H1 (cell line): ENCODE measurements around the gene PVR. TPM values are rescaled to one million over a fixed set of nuclear protein-coding genes. Genes with fewer than 3 reads are reported as not detected.

Experiments used
- CTCF ChIA-PET: fragments of 300-600 bp; sonication (Branson Sonifier 250); formaldehyde crosslinking; loops from one replicate; lab custom pipeline; 2021; ENCODE audit not compliant: partially characterized antibody; lab: Charles Lee
- POLR2A ChIA-PET: fragments of 300-600 bp; sonication (Branson Sonifier 250); formaldehyde crosslinking; loops from one replicate; lab custom pipeline; 2021; ENCODE audit warnings: inconsistent platforms; ENCODE audit not compliant: partially characterized antibody; lab: Charles Lee
- DNase-seq, 2 experiments: peaks; one replicate each; pipeline versions ENCODE4 v3.0.0 to v3.0.0-alpha.2; 2010 to 2022; ENCODE audit warnings: low spot score in 2 of 2, low read depth in 1 of 2, mixed read lengths in 1 of 2
- FAIRE-seq: peaks from 2 replicates; lab custom pipeline; 2011; peaks lifted over from hg19 to GRCh38; lab: Jason Lieb, UNC
- H2AFZ ChIP-seq: 2 replicates; pipeline ENCODE4 v1.8.1; 2012; ENCODE audit warnings: low read length, inconsistent platforms
- H2AK5ac ChIP-seq: 2 replicates; pipeline ENCODE4 v1.6.1; 2013; ENCODE audit warnings: low read depth, low read length
- H2BK120ac ChIP-seq: replicated peaks from 2 replicates; pipeline ENCODE3; 2013; ENCODE audit warnings: low read depth, low read length, inconsistent platforms
- H2BK12ac ChIP-seq: 2 replicates; pipeline ENCODE4 v1.6.1; 2013; ENCODE audit warnings: low read depth, low read length
- H2BK15ac ChIP-seq: 2 replicates; pipeline ENCODE4 v1.6.1; 2013; ENCODE audit warnings: low read length
- H2BK20ac ChIP-seq: 2 replicates; pipeline ENCODE4 v1.6.1; 2013; ENCODE audit warnings: low read length
- H2BK5ac ChIP-seq: 2 replicates; pipeline ENCODE4 v1.6.1; 2013; ENCODE audit warnings: low read depth, low read length
- H3K14ac ChIP-seq: 2 replicates; pipeline ENCODE4 v1.6.1; 2013; ENCODE audit warnings: inconsistent platforms; ENCODE audit not compliant: insufficient read length
- H3K18ac ChIP-seq: 2 replicates; pipeline ENCODE4 v1.6.1; 2013; ENCODE audit warnings: low read length; ENCODE audit errors: extremely low read depth
- H3K23ac ChIP-seq: 2 replicates; pipeline ENCODE4 v1.6.1; 2013; ENCODE audit warnings: inconsistent platforms; ENCODE audit not compliant: insufficient read length
- H3K23me2 ChIP-seq: 2 replicates; pipeline ENCODE4 v1.6.1; 2013; ENCODE audit warnings: low read depth, low read length
- H3K27ac ChIP-seq: 2 replicates; pipeline ENCODE4 v1.6.1; 2011; ENCODE audit warnings: low read depth, low read length, inconsistent platforms
- H3K27me3 ChIP-seq, 4 experiments: replicated peaks in 1 of 4; 1 replicate in 1 of 4; 2 replicates in 3 of 4; pipeline versions ENCODE4 v1.6.1 to v1.8.1; 2011 to 2013; ENCODE audit warnings: low read length in 3 of 4, mild to moderate bottlenecking in 3 of 4, inconsistent platforms in 2 of 4, mixed read lengths in 2 of 4, moderate library complexity in 1 of 4; ENCODE audit not compliant: control insufficient read depth in 3 of 4, insufficient read depth in 3 of 4; ENCODE audit errors: extremely low read depth in 1 of 4
- H3K36me3 ChIP-seq, 4 experiments: 2 replicates each; pipeline versions ENCODE4 v1.6.1 to v1.8.1; 2011 to 2013; ENCODE audit warnings: mild to moderate bottlenecking in 4 of 4, low read length in 3 of 4, moderate library complexity in 2 of 4, control low read depth in 1 of 4, inconsistent platforms in 1 of 4; ENCODE audit not compliant: insufficient read depth in 4 of 4, control insufficient read depth in 2 of 4
- H3K4ac ChIP-seq: replicated peaks from 2 replicates; pipeline ENCODE3; 2013; ENCODE audit warnings: low read length, low read depth, mixed read lengths, inconsistent platforms; ENCODE audit not compliant: insufficient read length
- H3K4me1 ChIP-seq, 4 experiments: replicated peaks in 1 of 4; 1 replicate in 1 of 4; 2 replicates in 3 of 4; pipeline versions ENCODE4 v1.6.1 to v1.8.1; 2011 to 2013; ENCODE audit warnings: low read length in 3 of 4, inconsistent platforms in 2 of 4, mixed read lengths in 1 of 4; ENCODE audit not compliant: insufficient read depth in 4 of 4, control insufficient read depth in 3 of 4
- H3K4me2 ChIP-seq, 2 experiments: 2 replicates each; pipeline versions ENCODE4 v1.6.1 to v1.8.1; 2011 to 2013; ENCODE audit warnings: low read depth in 2 of 2, low read length in 2 of 2, control low read depth in 1 of 2, inconsistent platforms in 1 of 2, mild to moderate bottlenecking in 1 of 2; ENCODE audit not compliant: insufficient read depth in 1 of 2
- H3K4me3 ChIP-seq, 4 experiments: fragments of 200-600, 300-600 bp in 1 of 4; sonication (generic), shearing (Covaris generic), sonication (Bioruptor Twin) in 1 of 4; 2 replicates each; pipeline versions ENCODE4 v1.5.1 to v1.8.1; 2011 to 2016; ENCODE audit warnings: low read length in 4 of 4, low read depth in 3 of 4, control low read depth in 2 of 4, inconsistent platforms in 2 of 4, mild to moderate bottlenecking in 2 of 4, mixed read lengths in 1 of 4, moderate library complexity in 1 of 4; ENCODE audit not compliant: insufficient read depth in 2 of 4; ENCODE audit errors: extremely low read depth in 1 of 4
- H3K56ac ChIP-seq: replicated peaks from 2 replicates; pipeline ENCODE3; 2013; ENCODE audit warnings: low read depth, mild to moderate bottlenecking, mixed read lengths, low read length, inconsistent platforms; ENCODE audit not compliant: insufficient read length
- H3K79me1 ChIP-seq: 2 replicates; pipeline ENCODE4 v1.6.1; 2013; ENCODE audit warnings: low read depth, low read length, control low read depth
- H3K79me2 ChIP-seq, 2 experiments: 2 replicates each; pipeline versions ENCODE4 v1.6.1 to v1.8.1; 2012 to 2013; ENCODE audit warnings: low read length in 2 of 2, mild to moderate bottlenecking in 2 of 2, inconsistent platforms in 1 of 2; ENCODE audit not compliant: insufficient read depth in 2 of 2, control insufficient read depth in 1 of 2
- H3K9ac ChIP-seq, 4 experiments: replicated peaks in 1 of 4; 1 replicate in 1 of 4; 2 replicates in 3 of 4; pipeline versions ENCODE4 v1.6.1 to v1.8.1; 2011 to 2013; ENCODE audit warnings: low read depth in 3 of 4, low read length in 3 of 4, control low read depth in 2 of 4, mild to moderate bottlenecking in 2 of 4, moderate library complexity in 2 of 4, inconsistent platforms in 1 of 4; ENCODE audit errors: extremely low read depth in 1 of 4
- H3K9me3 ChIP-seq, 2 experiments: 2 replicates each; pipeline versions ENCODE4 v1.6.1 to v1.8.1; 2012 to 2013; ENCODE audit warnings: mild to moderate bottlenecking in 2 of 2, moderate library complexity in 2 of 2, control low read depth in 1 of 2, inconsistent platforms in 1 of 2, low read depth in 1 of 2, low read length in 1 of 2, mixed read lengths in 1 of 2; ENCODE audit not compliant: insufficient read depth in 2 of 2
- H4K20me1 ChIP-seq, 2 experiments: replicated peaks in 1 of 2; 2 replicates each; pipeline versions ENCODE3 to v1.8.1; 2011 to 2013; ENCODE audit warnings: inconsistent platforms in 2 of 2, low read length in 2 of 2, mild to moderate bottlenecking in 1 of 2; ENCODE audit not compliant: insufficient read depth in 2 of 2, control insufficient read depth in 1 of 2
- H4K5ac ChIP-seq: 2 replicates; pipeline ENCODE4 v1.6.1; 2013; ENCODE audit warnings: low read length, low read depth, mixed read lengths, inconsistent platforms; ENCODE audit not compliant: insufficient read length
- H4K8ac ChIP-seq: 2 replicates; pipeline ENCODE4 v1.8.0; 2013; ENCODE audit warnings: mild to moderate bottlenecking, moderate library complexity, low read length, inconsistent platforms; ENCODE audit not compliant: insufficient read depth; ENCODE audit errors: extremely low read depth
- H4K91ac ChIP-seq: replicated peaks from 2 replicates; pipeline ENCODE3; 2013; ENCODE audit warnings: low read length, mixed read lengths, inconsistent platforms; ENCODE audit not compliant: insufficient read length
- SAP30 ChIP-seq: fragments of 300-600 bp; sonication (generic); IDR thresholded peaks from 2 replicates; pipeline ENCODE4 v1.7.1; 2012; ENCODE audit warnings: low read length, moderate library complexity, mild to moderate bottlenecking, inconsistent platforms; ENCODE audit not compliant: insufficient read depth, insufficient replicate concordance
- SUZ12 ChIP-seq: fragments of 200-600 bp; sonication (generic); IDR thresholded peaks from 2 replicates; pipeline ENCODE4 v1.6.1; 2012; ENCODE audit warnings: mild to moderate bottlenecking, inconsistent platforms, low read length, moderate library complexity, mixed read lengths
- WGBS, 2 experiments: shearing (Covaris generic) in 1 of 2; methylation state at CpG; one replicate each; pipeline versions ENCODE4 v1.1.6 to v1.1.7; 2013 to 2015; ENCODE audit warnings: low lambda C conversion rate in 2 of 2, mixed read lengths in 2 of 2, inconsistent platforms in 1 of 2, low coverage in 1 of 2, missing lambda C conversion rate in 1 of 2; ENCODE audit not compliant: insufficient replicate concordance in 2 of 2, insufficient coverage in 1 of 2, insufficient read length in 1 of 2; ENCODE audit errors: extremely low coverage in 1 of 2, missing lambda C conversion rate in 1 of 2; 5-methylcytosine and 5-hydroxymethylcytosine counted together
- polyA plus RNA-seq, 7 experiments: library from polyadenylated mRNA; depleted of rRNA in 3 of 7; stranded (reverse) in 5 of 7; unstranded in 2 of 7; fragments of >200 nt in 5 of 7; fragments of 200-250 nt in 2 of 7; gene quantifications; 1 replicate in 5 of 7; 2 replicates in 1 of 7; 4 replicates in 1 of 7; pipeline versions ENCODE4 v1.2.1 to v1.2.3, GENCODE V29; 2011 to 2013; ENCODE audit warnings: missing spikeins in 2 of 7, mixed read lengths in 2 of 7
- total RNA-seq: library from RNA; stranded (reverse); fragmentation: NEBNext Ultra II Directional; extraction: Animal tissue kit (Norgen Biotek cat#: 25700); gene quantifications from 2 replicates; pipeline ENCODE4 v1.2.1, GENCODE V29; 2021

The PVR gene
- total and polyA plus RNA-seq, 2 of the 8 experiments (the other 6 are each of a cell fraction or from before 2014, with no cell fraction given) = 13.3 to 14.8 TPM

DNA sequence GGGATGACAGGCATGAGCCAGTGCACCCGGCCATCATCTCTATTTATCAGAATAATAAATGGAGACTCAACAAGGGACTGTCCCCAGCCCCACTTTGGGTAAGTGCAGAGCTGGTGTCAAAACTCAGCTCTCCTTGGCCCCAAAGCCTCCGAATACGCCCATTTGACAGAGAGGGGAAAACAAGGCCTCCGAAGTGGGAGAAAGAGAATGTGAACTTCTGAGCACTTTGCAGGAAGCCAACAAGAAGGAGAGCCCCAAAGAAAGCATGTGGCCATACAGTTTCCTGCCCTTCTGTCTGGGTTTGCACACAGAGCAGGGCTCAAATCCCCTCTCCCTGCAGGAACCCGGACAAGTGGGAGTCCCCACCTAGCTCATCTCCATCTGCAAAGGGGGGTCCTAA, 56.8 kb downstream of the PVR start:
- DNase-seq (no peak), FAIRE-seq (no peak)
- ChIA-PET CTCF (interaction anchor here (0.6 kb wide), 2 partner anchors 88 to 205 kb away, joined by 3 read pairs; no protein-coding TSS in a partner anchor), POLR2A (interaction anchor here (0.6 kb wide), 1 partner anchor 104 kb away, joined by 4 read pairs; no protein-coding TSS in a partner anchor)
- Histone ChIP-seq H3K79me1 (no peaks in the 10 kb centered on the region), H3K4me2 (no peak overlapping the region), H3K27ac (no peak overlapping the region), H3K27me3 (0 out of 7 replicates have a peak, but pooled peaks cover 0 to under 1% (median 0%) of the 10 kb centered on the region in 4 experiments), H3K9ac (no peak overlapping the region), H2AFZ (no peak overlapping the region), H4K8ac (no peak overlapping the region), H2BK15ac (no peak overlapping the region), H3K4me1 (peaks cover 0 to 7% (median 2%) of the 10 kb centered on the region in 4 experiments; a peak in 3 of 7 replicates), H4K91ac (no peak overlapping the region), H3K9me3 (no peaks in the 10 kb centered on the region), H3K23me2 (no peaks in the 10 kb centered on the region; the same call in 1 of the 2 replicates), H2AK5ac (no peak overlapping the region), H2BK20ac (no peak overlapping the region), H3K4ac (no peak overlapping the region), H4K5ac (no peak overlapping the region), H3K36me3 (no peaks in the 10 kb centered on the region), H3K79me2 (no peaks in the 10 kb centered on the region), H3K23ac (no peak overlapping the region), H2BK12ac (no peak overlapping the region), H3K18ac (no peak overlapping the region), H4K20me1 (no peaks in the 10 kb centered on the region), H3K56ac (no peak overlapping the region), H3K4me3 (no peak overlapping the region), H2BK120ac (no peak overlapping the region), H3K14ac (no peak overlapping the region), H2BK5ac (no peak overlapping the region)
- 89% methylated on average over 5 of the region's 5 CpGs; no CpG with 5 or more reads in 1 of the 2 experiments for WGBS, 2 experiments
- TF ChIP-seq SAP30 (no peak), SUZ12 (no peak)
